GM23248 (cell line): ENCODE results near the gene TANGO6. TPM values are rescaled to one million over a fixed set of nuclear protein-coding genes. Genes with fewer than 3 reads are reported as not detected.
A peak's percentile ranks its signal among the peaks of the same experiment; 100 is the strongest.

Experiments used
- DNase-seq: peaks from one replicate; pipeline ENCODE4 v3.0.0-alpha.2; 2015
- H2AFZ ChIP-seq: fragments of 200-600 bp; sonication (generic); 2 replicates; pipeline ENCODE4 v1.6.1; 2016; ENCODE audit warnings: antibody characterized with exemption
- H3F3A ChIP-seq: fragments of 200-600 bp; sonication (generic); 2 replicates; pipeline ENCODE4 v1.6.1; 2016; ENCODE audit warnings: mild to moderate bottlenecking, antibody characterized with exemption, mixed run types; ENCODE audit not compliant: insufficient read depth
- H3K27ac ChIP-seq: fragments of 200-600 bp; sonication (generic); 2 replicates; pipeline ENCODE4 v1.5.1; 2016; ENCODE audit warnings: mild to moderate bottlenecking
- H3K27me3 ChIP-seq: fragments of 200-600 bp; sonication (generic); replicated peaks from 2 replicates; pipeline ENCODE4 v1.6.1; 2016; ENCODE audit warnings: mild to moderate bottlenecking; ENCODE audit not compliant: insufficient read depth
- H3K36me3 ChIP-seq: fragments of 200-600 bp; sonication (generic); 2 replicates; pipeline ENCODE4 v1.6.1; 2016; ENCODE audit warnings: low read depth, mild to moderate bottlenecking
- H3K4me1 ChIP-seq: fragments of 200-600 bp; sonication (generic); 2 replicates; pipeline ENCODE4 v1.6.1; 2016; ENCODE audit warnings: mild to moderate bottlenecking; ENCODE audit not compliant: insufficient read depth
- H3K4me2 ChIP-seq: fragments of 200-600 bp; sonication (generic); one replicate; pipeline ENCODE4 v1.6.1; 2016; ENCODE audit warnings: mild to moderate bottlenecking; ENCODE audit not compliant: unreplicated experiment
- H3K4me3 ChIP-seq: fragments of 200-600 bp; sonication (generic); 2 replicates; pipeline ENCODE4 v1.5.1; 2016; ENCODE audit warnings: mild to moderate bottlenecking
- H3K79me2 ChIP-seq: fragments of 200-600 bp; sonication (generic); 2 replicates; pipeline ENCODE4 v1.6.1; 2016; ENCODE audit warnings: mild to moderate bottlenecking; ENCODE audit not compliant: insufficient read depth
- H3K9ac ChIP-seq: fragments of 200-600 bp; sonication (generic); 2 replicates; pipeline ENCODE4 v1.6.1; 2016; ENCODE audit warnings: mild to moderate bottlenecking
- H3K9me2 ChIP-seq: fragments of 200-600 bp; sonication (generic); 2 replicates; pipeline ENCODE4 v1.6.1; 2016; ENCODE audit warnings: mixed run types, mild to moderate bottlenecking, moderate library complexity; ENCODE audit not compliant: insufficient read depth
- H3K9me3 ChIP-seq: fragments of 200-600 bp; sonication (generic); one replicate; pipeline ENCODE4 v1.6.1; 2017; ENCODE audit warnings: low read depth
- H4K20me1 ChIP-seq: fragments of 200-600 bp; sonication (generic); 2 replicates; pipeline ENCODE4 v1.6.0; 2016; ENCODE audit not compliant: insufficient read depth
- EZH2 ChIP-seq: fragments of 200-600 bp; sonication (generic); IDR thresholded peaks from 2 replicates; pipeline ENCODE4 v1.6.1; 2018; ENCODE audit warnings: antibody characterized with exemption, mild to moderate bottlenecking; ENCODE audit not compliant: insufficient read depth, poor library complexity, severe bottlenecking
- EZH2phosphoT487 ChIP-seq: fragments of 200-600 bp; sonication (generic); IDR thresholded peaks from 2 replicates; pipeline ENCODE4 v1.6.1; 2018; ENCODE audit warnings: antibody characterized with exemption, moderate library complexity, mild to moderate bottlenecking, low read depth; ENCODE audit not compliant: insufficient read depth
- WGBS, 2 experiments: methylation state at CpG; one replicate each; pipeline ENCODE4 v1.1.6; 2015 to 2017; ENCODE audit warnings: low lambda C conversion rate in 2 of 2, low coverage in 1 of 2; ENCODE audit errors: missing lambda C conversion rate in 2 of 2; 5-methylcytosine and 5-hydroxymethylcytosine counted together
- in situ Hi-C: fragments of 300-500 bp; cut with MboI; formaldehyde crosslinking; loops from 2 replicates; pipeline ENCODE4 v1.15.0; 2020
- polyA plus RNA-seq: library from polyadenylated mRNA; unstranded; fragments of >200 nt; fragmentation: Nextera tagmentation; extraction: Ambion mirVana; gene quantifications from 2 replicates; pipeline ENCODE4 v1.2.1, GENCODE V29; 2016
- small RNA-seq: library from RNA; depleted of rRNA; stranded (forward); fragments of <200 nt; gene quantifications from one replicate; pipeline ENCODE3, GENCODE V24; 2014; ENCODE audit warnings: low read depth, low replicate concordance
- total RNA-seq: library from RNA; depleted of rRNA; stranded (reverse); fragments of >200 nt; shearing (Covaris generic); gene quantifications from 2 replicates; pipeline ENCODE4 v1.2.3, GENCODE V29; 2014; rRNA removed

TANGO6 gene
- total and polyA plus RNA-seq, 2 experiments from 2014 or later = 7.8 to 12.8 TPM

DNA sequence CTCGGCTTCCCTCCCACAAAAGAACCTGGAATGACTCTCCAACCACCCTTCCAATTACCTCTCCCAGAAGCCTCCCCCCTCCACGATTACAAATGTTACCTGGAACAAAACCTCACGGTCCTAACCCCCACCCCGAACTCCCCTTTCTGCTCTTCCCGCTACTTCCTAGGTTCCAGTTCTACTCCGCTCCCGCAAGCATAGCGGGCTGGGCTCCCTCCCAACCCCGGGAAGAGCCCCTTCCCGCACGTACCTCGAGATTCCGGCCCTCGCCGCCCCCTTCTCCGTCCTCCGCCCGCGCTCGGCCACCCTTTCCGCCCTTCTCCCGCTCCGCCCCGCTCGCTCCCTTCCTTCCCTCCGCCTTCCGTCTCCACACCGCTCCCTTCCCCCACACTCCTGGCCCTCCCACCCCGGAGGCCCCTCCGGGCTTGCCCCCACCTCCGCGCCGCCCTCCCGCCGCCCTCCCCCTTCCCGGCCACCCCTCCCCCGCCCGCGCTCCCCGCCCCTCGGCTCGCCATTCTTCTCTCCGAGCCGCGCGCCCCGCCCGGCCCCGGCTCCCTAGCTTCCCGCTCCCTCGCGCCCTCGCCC is 288.6 kb downstream of the TANGO6 start:
- WGBS, 2 experiments = 2% methylated on average over 11 to 53 of the region's 53 CpGs
- Histone ChIP-seq H3K9me3 (no peaks in the 10 kb centered on the region), H3K4me2 (peak overlapping the region; percentile 94), H2AFZ (peak overlapping the region; percentile 62), H3K4me1 (peaks cover 11% of the 10 kb centered on the region), H3K27ac (peak overlapping the region; percentile 58), H3K79me2 (peaks cover 96% of the 10 kb centered on the region), H3K9me2 (no peaks in the 10 kb centered on the region), H3K9ac (peak overlapping the region; percentile 96), H3K36me3 (no peaks in the 10 kb centered on the region), H3K27me3 (no peaks in the 10 kb centered on the region), H3K4me3 (peak overlapping the region; percentile 98), H4K20me1 (no peaks in the 10 kb centered on the region), H3F3A (peaks cover 15% of the 10 kb centered on the region)
- TF ChIP-seq EZH2phosphoT487 = no peak
- TF ChIP-seq EZH2 = no peak
- in situ Hi-C loops = no loop called here
- peak; percentile 82 for DNase-seq

DNA sequence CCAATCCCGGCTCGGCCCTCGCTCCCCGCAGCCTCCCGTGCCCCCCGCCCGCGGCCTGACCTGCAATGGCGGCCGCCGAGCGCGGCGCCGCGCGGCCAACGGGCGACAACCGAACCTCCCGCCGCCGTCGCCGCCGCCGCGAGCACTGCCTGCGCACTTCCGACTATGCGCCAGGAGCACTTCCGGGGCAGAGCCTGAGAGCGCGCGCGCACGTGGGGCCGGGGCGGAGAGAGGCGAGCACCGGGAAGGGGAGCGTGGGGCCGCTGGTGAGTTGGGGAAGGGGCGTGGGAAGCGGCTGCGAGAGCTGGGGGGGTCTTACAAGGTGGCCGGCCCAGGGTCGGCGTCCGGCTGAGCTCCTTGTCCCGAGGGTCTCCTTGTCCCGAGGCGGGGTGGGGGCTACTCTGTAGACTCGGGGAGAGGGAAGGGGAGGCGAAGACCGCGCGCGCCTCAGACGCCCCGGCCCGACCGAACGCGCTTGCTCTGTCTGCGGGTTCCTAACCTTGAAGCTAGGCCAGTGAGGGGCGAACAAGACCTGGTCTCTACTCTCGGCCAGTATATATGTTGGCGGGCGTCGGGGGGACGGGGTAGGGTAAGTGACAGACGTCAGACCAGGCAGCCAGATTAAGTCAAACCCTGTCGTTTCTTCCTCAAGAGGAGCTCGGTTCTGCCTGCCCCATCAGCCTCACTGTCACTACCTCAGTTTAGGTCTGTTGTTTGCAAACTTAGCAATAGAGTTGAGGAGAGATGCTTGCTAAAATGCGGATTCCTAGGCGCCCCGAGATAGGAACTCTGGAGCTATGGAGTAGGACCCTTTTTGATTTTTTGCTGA is 289.3 kb downstream of the TANGO6 start, which contains the start of the genes CHTF8 and UTP4:
Gene CHTF8, minus strand, starts transcription at position 165 of the 829 bp plus-strand sequence. CDS start 11,130 bp downstream, outside the sequence.
Gene UTP4, plus strand, starts transcription at position 226 of the 829 bp plus-strand sequence. CDS start 811 bp downstream, outside the sequence.
- H3K9me2 ChIP-seq = no peaks in the 10 kb centered on the region
- H3K27ac ChIP-seq = peak within 1 kb of the TSS; percentile 58
- WGBS, 2 experiments = 0 to 1% methylated on average over 44 to 72 of the region's 78 CpGs
- no peak for TF ChIP-seq EZH2
- TF ChIP-seq EZH2phosphoT487 = no peak
- H3K9ac ChIP-seq = peak within 1 kb of the TSS; percentile 96
- H3K9me3 ChIP-seq = no peaks in the 10 kb centered on the region
- peaks cover 19% of the 10 kb centered on the region for H3F3A ChIP-seq
- peak; percentile 95 for DNase-seq
- no peaks in the 10 kb centered on the region for H3K27me3 ChIP-seq
- peaks cover 96% of the 10 kb centered on the region for H3K79me2 ChIP-seq
- peaks cover 7% of the 10 kb centered on the region for H3K36me3 ChIP-seq
- peak within 1 kb of the TSS; percentile 84 for H2AFZ ChIP-seq
- H4K20me1 ChIP-seq = no peaks in the 10 kb centered on the region
- H3K4me2 ChIP-seq = peak within 1 kb of the TSS; percentile 94
- H3K4me1 ChIP-seq = peaks cover 11% of the 10 kb centered on the region
- H3K4me3 ChIP-seq = peak within 1 kb of the TSS; percentile 98
- in situ Hi-C loops = no loop called here

DNA sequence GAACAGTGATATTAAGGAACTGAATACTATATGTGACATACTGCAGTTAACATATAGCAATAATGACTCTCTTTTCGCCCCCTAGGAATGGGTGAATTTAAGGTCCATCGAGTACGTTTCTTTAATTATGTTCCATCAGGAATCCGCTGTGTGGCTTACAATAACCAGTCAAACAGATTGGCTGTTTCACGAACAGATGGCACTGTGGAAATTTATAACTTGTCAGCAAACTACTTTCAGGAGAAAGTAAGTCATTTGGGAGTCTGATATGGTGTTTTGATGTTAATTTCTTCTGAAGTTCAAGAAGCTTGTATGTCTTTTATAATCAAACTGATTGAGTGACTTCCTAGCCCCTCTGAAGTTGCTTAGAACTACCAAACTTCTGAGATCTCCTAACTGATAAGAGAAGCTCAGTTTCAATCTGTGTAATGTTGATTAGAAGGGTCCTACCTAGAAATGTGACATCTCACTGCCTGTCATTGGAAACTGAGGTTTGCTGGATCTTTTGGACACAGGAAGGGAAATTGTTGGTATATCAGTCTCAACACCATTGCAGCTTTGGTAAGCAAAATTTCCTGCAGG is 290.1 kb downstream of the TANGO6 start:
- Histone ChIP-seq H3K4me2 (peak overlapping the region; percentile 88), H3F3A (peaks cover 19% of the 10 kb centered on the region), H3K9me3 (no peaks in the 10 kb centered on the region), H2AFZ (peak overlapping the region; percentile 84), H3K9me2 (no peaks in the 10 kb centered on the region), H3K27ac (0 out of 2 replicates have a peak overlapping the region, but pooled peaks have one; percentile 58), H4K20me1 (no peaks in the 10 kb centered on the region), H3K79me2 (peaks cover 96% of the 10 kb centered on the region), H3K27me3 (no peaks in the 10 kb centered on the region), H3K4me1 (peaks cover 11% of the 10 kb centered on the region), H3K36me3 (peaks cover 10% of the 10 kb centered on the region), H3K4me3 (peak overlapping the region; percentile 98), H3K9ac (peak overlapping the region; percentile 96)
- in situ Hi-C loops = no loop called here
- WGBS, 2 experiments = 4 to 5% methylated on average over 5 of the region's 5 CpGs
- TF ChIP-seq EZH2phosphoT487 (no peak), EZH2 (no peak)
- DNase-seq = peak; percentile 29

Small RNA genes lying within 50 kb of the gene (small RNA-seq; reads per million reads assigned to genes)
- not detected for gene RF00019
- gene RF00066 = not detected
- gene RNU6-898P = not detected

Other genes with a start within 250 kb of the TANGO6 start
- under 0.01 TPM in 1 of 2 replicates, not detected in the other for gene CDH3, start 198.2 kb upstream of the TANGO6 start, total RNA-seq
- 0.14 TPM in 1 of 2 replicates, not detected in the other for gene CDH3, start 198.2 kb upstream of the TANGO6 start, polyA plus RNA-seq
- not detected in 2 replicates for gene CDH1, start 106.2 kb upstream of the TANGO6 start, total RNA-seq
- gene CDH1, start 106.2 kb upstream of the TANGO6 start, polyA plus RNA-seq = 0.04 TPM in 2 replicates